IMR-90 (cell line): ENCODE results near the gene PPP1R15A. TPM values are rescaled to one million over a fixed set of nuclear protein-coding genes. Genes with fewer than 3 reads are reported as not detected.

Source experiments
- ATAC-seq: fragments of 200-7000 bp; cut with Tn5 transposase; 2 replicates; pipeline ENCODE4 v1.9.1; 2020; ENCODE audit warnings: low read depth, mild to moderate bottlenecking, moderate library complexity
- BruUV-seq: library from RNA; stranded (reverse); fragments of 400-500 nt; replicated peaks from 2 replicates; lab custom pipeline; 2021; lab: Mats Ljungman, UMichigan
- CTCF ChIA-PET: fragments of 300-600 bp; formaldehyde crosslinking; extraction: SDS; loops from one replicate; lab custom pipeline; 2021; ENCODE audit warnings: antibody characterized with exemption; lab: Yijun Ruan, JAX
- POLR2A ChIA-PET: fragments of 300-600 bp; sonication (Branson Sonifier 250); formaldehyde crosslinking; loops from one replicate; lab custom pipeline; 2022; ENCODE audit warnings: antibody characterized with exemption; ENCODE audit not compliant: unreplicated experiment; lab: Charles Lee
- DNase-seq: peaks from one replicate; pipeline ENCODE4 v3.0.0; 2013
- H2AFZ ChIP-seq: replicated peaks from 2 replicates; pipeline ENCODE3; 2013; ENCODE audit warnings: low read length, mild to moderate bottlenecking; ENCODE audit not compliant: poor library complexity
- H2AK5ac ChIP-seq: 2 replicates; pipeline ENCODE4 v1.6.1; 2013; ENCODE audit warnings: low read depth, low read length, inconsistent platforms
- H2AK9ac ChIP-seq: replicated peaks from 2 replicates; pipeline ENCODE3; 2013; ENCODE audit warnings: mild to moderate bottlenecking, low read depth, low read length, moderate library complexity; ENCODE audit not compliant: poor library complexity
- H2BK120ac ChIP-seq: 2 replicates; pipeline ENCODE4 v1.6.1; 2013; ENCODE audit warnings: low read depth, low read length, inconsistent platforms
- H2BK15ac ChIP-seq: 3 replicates; pipeline ENCODE4 v1.6.1; 2013; ENCODE audit warnings: low read depth, low read length, inconsistent platforms
- H2BK20ac ChIP-seq: 2 replicates; pipeline ENCODE4 v1.6.1; 2013; ENCODE audit warnings: low read depth, mild to moderate bottlenecking, inconsistent platforms, low read length, moderate library complexity
- H2BK5ac ChIP-seq: 2 replicates; pipeline ENCODE4 v1.6.1; 2013; ENCODE audit warnings: mild to moderate bottlenecking, low read depth, low read length, inconsistent platforms; ENCODE audit not compliant: poor library complexity, severe bottlenecking
- H3K14ac ChIP-seq: replicated peaks from 2 replicates; pipeline ENCODE4 v1.6.1; 2013; ENCODE audit warnings: low read depth, low read length, inconsistent platforms
- H3K18ac ChIP-seq: 2 replicates; pipeline ENCODE4 v1.6.1; 2013; ENCODE audit warnings: low read depth, low read length, control low read depth
- H3K23ac ChIP-seq: 2 replicates; pipeline ENCODE4 v1.6.1; 2013; ENCODE audit warnings: low read depth, low read length, inconsistent platforms
- H3K27ac ChIP-seq: 2 replicates; pipeline ENCODE4 v1.5.1; 2013; ENCODE audit warnings: mild to moderate bottlenecking, control low read depth, low read length; ENCODE audit not compliant: insufficient read depth
- H3K27me3 ChIP-seq: 2 replicates; pipeline ENCODE4 v1.6.1; 2013; ENCODE audit warnings: low read length; ENCODE audit not compliant: control insufficient read depth, insufficient read depth
- H3K36me3 ChIP-seq: 2 replicates; pipeline ENCODE4 v1.6.1; 2013; ENCODE audit warnings: low read length, mixed read lengths; ENCODE audit not compliant: control insufficient read depth, insufficient read depth
- H3K4ac ChIP-seq: 2 replicates; pipeline ENCODE4 v1.6.1; 2013; ENCODE audit warnings: low read depth, low read length, inconsistent platforms
- H3K4me1 ChIP-seq: 2 replicates; pipeline ENCODE4 v1.6.1; 2013; ENCODE audit warnings: low read length, mixed read lengths; ENCODE audit not compliant: control insufficient read depth, insufficient read depth
- H3K4me2 ChIP-seq: 2 replicates; pipeline ENCODE4 v1.6.1; 2013; ENCODE audit warnings: low read depth, mild to moderate bottlenecking, control low read depth, low read length, moderate library complexity
- H3K4me3 ChIP-seq: 2 replicates; pipeline ENCODE4 v1.5.1; 2013; ENCODE audit warnings: low read depth, mild to moderate bottlenecking, control low read depth, low read length, moderate library complexity; ENCODE audit not compliant: insufficient read depth
- H3K56ac ChIP-seq: 2 replicates; pipeline ENCODE4 v1.6.1; 2013; ENCODE audit warnings: low read length, inconsistent platforms; ENCODE audit not compliant: insufficient read depth; ENCODE audit errors: extremely low read depth
- H3K79me1 ChIP-seq, 2 experiments: 2 replicates each; pipeline ENCODE4 v1.6.1; 2013; ENCODE audit warnings: low read length in 2 of 2, inconsistent platforms in 1 of 2, low read depth in 1 of 2
- H3K9ac ChIP-seq: 2 replicates; pipeline ENCODE4 v1.6.1; 2013; ENCODE audit warnings: low read depth, low read length, control low read depth
- H3K9me1 ChIP-seq: 2 replicates; pipeline ENCODE4 v1.6.1; 2013; ENCODE audit warnings: low read length, inconsistent platforms; ENCODE audit not compliant: insufficient read depth
- H3K9me3 ChIP-seq: 2 replicates; pipeline ENCODE4 v1.6.1; 2013; ENCODE audit warnings: low read length; ENCODE audit not compliant: control insufficient read depth, insufficient read depth
- H4K20me1 ChIP-seq: 2 replicates; pipeline ENCODE4 v1.6.1; 2013; ENCODE audit warnings: low read length, inconsistent platforms; ENCODE audit not compliant: insufficient read depth
- H4K5ac ChIP-seq: 2 replicates; pipeline ENCODE4 v1.6.1; 2013; ENCODE audit warnings: mild to moderate bottlenecking, low read depth, low read length, control low read depth
- H4K8ac ChIP-seq, 2 experiments: 2 replicates each; pipeline ENCODE4 v1.6.1; 2013; ENCODE audit warnings: low read depth in 2 of 2, low read length in 2 of 2, control low read depth in 1 of 2, inconsistent platforms in 1 of 2
- H4K91ac ChIP-seq: 2 replicates; pipeline ENCODE4 v1.6.1; 2013; ENCODE audit warnings: low read depth, low read length, inconsistent platforms; ENCODE audit not compliant: insufficient read depth
- BHLHE40 ChIP-seq: fragments of 150-350 bp; IDR thresholded peaks from 2 replicates; pipeline ENCODE4 v1.6.1; 2016; ENCODE audit warnings: mild to moderate bottlenecking, low read depth, low read length
- CEBPB ChIP-seq: IDR thresholded peaks from 2 replicates; pipeline ENCODE4 v1.6.1; 2012; ENCODE audit warnings: low read depth, low read length, improper control_type of control experiment
- CHD1 ChIP-seq: IDR thresholded peaks from 2 replicates; pipeline ENCODE4 v1.6.1; 2012; ENCODE audit warnings: low read depth, low read length, improper control_type of control experiment
- FOS ChIP-seq: fragments of 150-350 bp; IDR thresholded peaks from 2 replicates; pipeline ENCODE4 v1.6.1; 2016; ENCODE audit warnings: low read depth, low read length
- MAFK ChIP-seq: IDR thresholded peaks from 2 replicates; pipeline ENCODE4 v1.6.1; 2012; ENCODE audit warnings: low read depth, low read length, improper control_type of control experiment
- MAZ ChIP-seq: IDR thresholded peaks from 2 replicates; pipeline ENCODE4 v1.6.1; 2012; ENCODE audit warnings: low read depth, mild to moderate bottlenecking, low read length, improper control_type of control experiment, moderate library complexity, borderline replicate concordance
- MXI1 ChIP-seq: IDR thresholded peaks from 2 replicates; pipeline ENCODE4 v1.6.1; 2012; ENCODE audit warnings: low read depth, mild to moderate bottlenecking, low read length, moderate library complexity, borderline replicate concordance
- NFE2L2 ChIP-seq: fragments of 150-350 bp; IDR thresholded peaks from 2 replicates; pipeline ENCODE4 v1.6.1; 2016; ENCODE audit warnings: low read depth, mild to moderate bottlenecking, low read length
- POLR2A ChIP-seq: IDR thresholded peaks from 2 replicates; pipeline ENCODE4 v1.6.1; 2012; ENCODE audit warnings: mild to moderate bottlenecking, low read depth, low read length
- RAD21 ChIP-seq: IDR thresholded peaks from 2 replicates; pipeline ENCODE4 v1.6.1; 2012; ENCODE audit warnings: low read length, improper control_type of control experiment
- RCOR1 ChIP-seq: IDR thresholded peaks from 2 replicates; pipeline ENCODE4 v1.6.1; 2012; ENCODE audit warnings: mild to moderate bottlenecking, low read length, improper control_type of control experiment; ENCODE audit not compliant: insufficient replicate concordance
- RFX5 ChIP-seq: IDR thresholded peaks from 2 replicates; pipeline ENCODE4 v1.8.0; 2012; ENCODE audit warnings: low read depth, mild to moderate bottlenecking, low read length, moderate library complexity
- SMC3 ChIP-seq: fragments of 150-350 bp; IDR thresholded peaks from 2 replicates; pipeline ENCODE4 v1.6.1; 2016; ENCODE audit warnings: low read depth, mild to moderate bottlenecking, antibody characterized with exemption, low read length, moderate library complexity
- WGBS, 2 experiments: methylation state at CpG; one replicate each; pipeline versions ENCODE4 v1.1.5 to v1.1.7; 2013; ENCODE audit warnings: missing lambda C conversion rate in 2 of 2; ENCODE audit not compliant: insufficient read length in 1 of 2; ENCODE audit errors: extremely low coverage in 2 of 2; 5-methylcytosine and 5-hydroxymethylcytosine counted together
- dilution Hi-C: fragments of 300-500 bp; cut with HindIII; formaldehyde crosslinking; loops from one replicate; pipeline ENCODE4 v1.14.3; 2018; ENCODE audit warnings: low sequenced_read_pairs; ENCODE audit not compliant: unreplicated experiment
- in situ Hi-C: fragments of 300-500 bp; cut with MboI; formaldehyde crosslinking; loops from 3 replicates; pipeline ENCODE4 v1.14.3; 2019; ENCODE audit warnings: low sequenced_read_pairs, inconsistent platforms, mixed read lengths
- intact Hi-C: fragments of 100-400 bp; cut with micrococcal nuclease; formaldehyde crosslinking; loops from 2 replicates; pipeline ENCODE4 v1.10.0; 2022
- polyA plus RNA-seq, 3 experiments: library from polyadenylated mRNA; depleted of rRNA; stranded (reverse); fragments of >200 nt; gene quantifications; 2 replicates each; pipeline ENCODE4 v1.2.3, GENCODE V29; 2012; ENCODE audit warnings: low replicate concordance in 1 of 3
- total RNA-seq: library from RNA; depleted of rRNA; stranded (reverse); fragments of >200 nt; gene quantifications from 2 replicates; pipeline ENCODE4 v1.2.3, GENCODE V29; 2012
- TF ChIP-seq, protein P1 (sequence below): fragments of 150-350 bp; IDR thresholded peaks from 2 replicates; pipeline ENCODE4 v1.6.1; 2017; ENCODE audit warnings: mild to moderate bottlenecking, antibody characterized with exemption, low read length, low read depth
- TF ChIP-seq, protein P2 (sequence below): conservative IDR thresholded peaks from 2 replicates; pipeline ENCODE4 v1.5.1; 2012; ENCODE audit warnings: mild to moderate bottlenecking, low read depth, low read length, improper control_type of control experiment

PPP1R15A gene
- total and polyA plus RNA-seq, 2 of the 4 experiments (the other 2 are of a cell fraction): 26.7 to 87.7 TPM

DNA sequence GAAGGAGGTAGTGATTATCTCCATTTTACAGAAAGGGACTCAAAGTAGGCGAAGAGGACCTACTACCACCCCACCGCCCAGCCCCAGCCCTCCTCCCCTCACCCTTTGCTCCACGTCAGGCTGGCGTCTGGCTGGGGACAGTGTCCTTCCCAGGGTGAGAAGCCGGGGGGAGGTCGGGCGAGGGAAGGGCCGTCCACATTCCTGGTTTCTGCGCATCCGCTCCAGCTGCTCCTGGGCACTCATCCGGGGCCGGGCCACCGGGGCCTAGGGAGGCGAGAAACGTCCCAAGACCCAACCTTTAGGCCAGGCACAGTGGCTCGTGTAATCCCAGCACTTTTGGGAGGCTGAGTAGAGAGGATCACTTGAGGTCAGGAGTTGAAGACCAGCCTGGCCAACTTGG lies 31.2 kb upstream of the PPP1R15A start:
- no peak overlapping the region for H3K14ac ChIP-seq
- H2BK20ac ChIP-seq: no peak overlapping the region
- in situ Hi-C loops (no loop called here), intact Hi-C loops (loop anchor here (5.0 kb wide), 1 partner anchor 194 kb away; the partner anchor contains the start of gene CA11), dilution Hi-C loops (no loop called here)
- H3K23ac ChIP-seq: no peak overlapping the region
- H3K4me3 ChIP-seq: no peak overlapping the region
- no peak overlapping the region for H2BK5ac ChIP-seq
- ATAC-seq (no peak), DNase-seq (no peak)
- 81% methylated on average over 6 of the region's 16 CpGs; no CpG with 5 or more reads in 1 of the 2 experiments for WGBS, 2 experiments
- no peaks in the 10 kb centered on the region for H3K9me1 ChIP-seq
- TF ChIP-seq CHD1 (no peak), BHLHE40 (no peak), MXI1 (no peak), SMC3 (no peak), POLR2A (no peak), MAFK (no peak), RCOR1 (no peak), NFE2L2 (no peak), CEBPB (no peak), FOS (no peak), MAZ (no peak), RAD21 (no peak), RFX5 (no peak)
- TF ChIP-seq, protein P1, sequence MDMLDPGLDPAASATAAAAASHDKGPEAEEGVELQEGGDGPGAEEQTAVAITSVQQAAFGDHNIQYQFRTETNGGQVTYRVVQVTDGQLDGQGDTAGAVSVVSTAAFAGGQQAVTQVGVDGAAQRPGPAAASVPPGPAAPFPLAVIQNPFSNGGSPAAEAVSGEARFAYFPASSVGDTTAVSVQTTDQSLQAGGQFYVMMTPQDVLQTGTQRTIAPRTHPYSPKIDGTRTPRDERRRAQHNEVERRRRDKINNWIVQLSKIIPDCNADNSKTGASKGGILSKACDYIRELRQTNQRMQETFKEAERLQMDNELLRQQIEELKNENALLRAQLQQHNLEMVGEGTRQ: no peak
- TF ChIP-seq, protein P2, sequence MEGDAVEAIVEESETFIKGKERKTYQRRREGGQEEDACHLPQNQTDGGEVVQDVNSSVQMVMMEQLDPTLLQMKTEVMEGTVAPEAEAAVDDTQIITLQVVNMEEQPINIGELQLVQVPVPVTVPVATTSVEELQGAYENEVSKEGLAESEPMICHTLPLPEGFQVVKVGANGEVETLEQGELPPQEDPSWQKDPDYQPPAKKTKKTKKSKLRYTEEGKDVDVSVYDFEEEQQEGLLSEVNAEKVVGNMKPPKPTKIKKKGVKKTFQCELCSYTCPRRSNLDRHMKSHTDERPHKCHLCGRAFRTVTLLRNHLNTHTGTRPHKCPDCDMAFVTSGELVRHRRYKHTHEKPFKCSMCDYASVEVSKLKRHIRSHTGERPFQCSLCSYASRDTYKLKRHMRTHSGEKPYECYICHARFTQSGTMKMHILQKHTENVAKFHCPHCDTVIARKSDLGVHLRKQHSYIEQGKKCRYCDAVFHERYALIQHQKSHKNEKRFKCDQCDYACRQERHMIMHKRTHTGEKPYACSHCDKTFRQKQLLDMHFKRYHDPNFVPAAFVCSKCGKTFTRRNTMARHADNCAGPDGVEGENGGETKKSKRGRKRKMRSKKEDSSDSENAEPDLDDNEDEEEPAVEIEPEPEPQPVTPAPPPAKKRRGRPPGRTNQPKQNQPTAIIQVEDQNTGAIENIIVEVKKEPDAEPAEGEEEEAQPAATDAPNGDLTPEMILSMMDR: no peak
- H3K56ac ChIP-seq: no peak overlapping the region
- H3K79me1 ChIP-seq: 0 out of 4 replicates have a peak, but pooled peaks cover 0 to under 1% of the 10 kb centered on the region in 2 experiments
- no peak overlapping the region for H2BK120ac ChIP-seq
- H3K18ac ChIP-seq: no peak overlapping the region
- peaks cover 14% of the 10 kb centered on the region for H3K36me3 ChIP-seq
- H2BK15ac ChIP-seq: no peak overlapping the region
- no peak overlapping the region for H3K4me2 ChIP-seq
- ChIA-PET CTCF (no interaction called here), POLR2A (no interaction called here)
- no peak overlapping the region for H4K8ac ChIP-seq
- no peak overlapping the region for H3K9ac ChIP-seq
- no peak overlapping the region for H3K27ac ChIP-seq
- H3K27me3 ChIP-seq: no peaks in the 10 kb centered on the region
- no peak overlapping the region for H4K5ac ChIP-seq
- no peaks in the 10 kb centered on the region for H4K20me1 ChIP-seq
- no TSS peak for BruUV-seq
- no peak overlapping the region for H2AK5ac ChIP-seq
- no peak overlapping the region for H2AFZ ChIP-seq
- H4K91ac ChIP-seq: no peak overlapping the region
- H3K4ac ChIP-seq: no peak overlapping the region
- peaks cover 10% of the 10 kb centered on the region for H3K4me1 ChIP-seq
- H2AK9ac ChIP-seq: no peak overlapping the region
- H3K9me3 ChIP-seq: no peaks in the 10 kb centered on the region
